Measurements from ENCODE around the gene ACYP1.

The ACYP1 gene

GRCh38 chr14:75040507-75040906 is 23.3 kb downstream of the ACYP1 start:
- H3K27ac ChIP-seq, result 0 out of 2 replicates have a peak overlapping the region, but pooled peaks have one; percentile 59
- TF ChIP-seq CTCF (IDR thresholded peaks at IDR 0.05) (no peak), ZFX (IDR thresholded peaks at IDR 0.05; ENCODE audit: borderline replicate concordance) (no peak)

GRCh38 chr14:75032939-75033338 is 30.9 kb downstream of the ACYP1 start:
- H3K27ac ChIP-seq, result no peak overlapping the region
- no peak for TF ChIP-seq ZFX (IDR thresholded peaks at IDR 0.05; ENCODE audit: borderline replicate concordance)
- no peak for TF ChIP-seq CTCF (IDR thresholded peaks at IDR 0.05)

GRCh38 chr14:75030147-75030546 is 33.7 kb downstream of the ACYP1 start:
- H3K27ac ChIP-seq, result no peak overlapping the region
- no peak for TF ChIP-seq ZFX (IDR thresholded peaks at IDR 0.05; ENCODE audit: borderline replicate concordance)
- no peak for TF ChIP-seq CTCF (IDR thresholded peaks at IDR 0.05)

- no peak overlapping the region for H3K27ac ChIP-seq
- TF ChIP-seq ZFX (IDR thresholded peaks at IDR 0.05; ENCODE audit: borderline replicate concordance), result no peak
- no peak for TF ChIP-seq CTCF (IDR thresholded peaks at IDR 0.05)
These were observed 37.9 kb downstream of the ACYP1 start for GRCh38 chr14:75025876-75026275.

- no peak overlapping the region for H3K27ac ChIP-seq
- no peak for TF ChIP-seq ZFX (IDR thresholded peaks at IDR 0.05; ENCODE audit: borderline replicate concordance)
- no peak for TF ChIP-seq CTCF (IDR thresholded peaks at IDR 0.05)
These were observed 38.7 kb downstream of the ACYP1 start for GRCh38 chr14:75025082-75025481.

GRCh38 chr14:75023108-75023507 is 40.7 kb downstream of the ACYP1 start:
- H3K27ac ChIP-seq, result no peak overlapping the region
- TF ChIP-seq ZFX (IDR thresholded peaks at IDR 0.05; ENCODE audit: borderline replicate concordance), result no peak
- TF ChIP-seq CTCF (IDR thresholded peaks at IDR 0.05), result no peak

GRCh38 chr14:75022655-75023054 is 41.2 kb downstream of the ACYP1 start:
- TF ChIP-seq CTCF (IDR thresholded peaks at IDR 0.05) (peak; percentile 58), ZFX (IDR thresholded peaks at IDR 0.05; ENCODE audit: borderline replicate concordance) (no peak)
- H3K27ac ChIP-seq, result no peak overlapping the region
